OCI-LY7 (cell line): ENCODE data around the gene ANKFY1. TPM values are rescaled to one million over a fixed set of nuclear protein-coding genes. Genes with fewer than 3 reads are reported as not detected.

Experiments used
- BruUV-seq: library from RNA; stranded (reverse); fragments of 400-500 nt; replicated peaks from 2 replicates; lab custom pipeline; 2021; lab: Mats Ljungman, UMichigan
- CTCF ChIA-PET: fragments of 300-600 bp; sonication (Branson Sonifier 250); formaldehyde crosslinking; loops from one replicate; lab custom pipeline; 2022; ENCODE audit warnings: antibody characterized with exemption; ENCODE audit not compliant: unreplicated experiment; lab: Charles Lee
- POLR2A ChIA-PET: fragments of 300-600 bp; sonication (Branson Sonifier 250); formaldehyde crosslinking; loops from one replicate; lab custom pipeline; 2022; ENCODE audit warnings: antibody characterized with exemption; lab: Charles Lee
- DNase-seq: peaks from one replicate; pipeline ENCODE4 v3.0.0-alpha.2; 2015; ENCODE audit warnings: low spot score
- H2AFZ ChIP-seq: fragments of 200-600 bp; sonication (generic), shearing (Covaris generic); 2 replicates; pipeline ENCODE4 v1.6.1; 2014; ENCODE audit warnings: mild to moderate bottlenecking, antibody characterized with exemption, low read length, moderate library complexity
- H3K27ac ChIP-seq: fragments of 200-600 bp; sonication (generic); 2 replicates; pipeline ENCODE4 v1.5.1; 2014; ENCODE audit warnings: mixed run types, low read depth, mild to moderate bottlenecking, moderate library complexity, low read length, inconsistent platforms; ENCODE audit not compliant: poor library complexity, severe bottlenecking
- H3K36me3 ChIP-seq: fragments of 200-600 bp; sonication (generic); 2 replicates; pipeline ENCODE4 v1.6.1; 2014; ENCODE audit warnings: mild to moderate bottlenecking, antibody characterized with exemption, low read length, moderate library complexity, mixed read lengths; ENCODE audit not compliant: insufficient read depth
- H3K4me1 ChIP-seq: fragments of 200-600 bp; sonication (generic); 2 replicates; pipeline ENCODE4 v1.5.1; 2014; ENCODE audit warnings: mild to moderate bottlenecking, low read length; ENCODE audit not compliant: insufficient read depth, poor library complexity, severe bottlenecking
- H3K4me2 ChIP-seq: fragments of 200-600 bp; sonication (generic); 2 replicates; pipeline ENCODE4 v1.6.1; 2014; ENCODE audit warnings: mild to moderate bottlenecking, low read length
- H3K4me3 ChIP-seq: fragments of 200-600 bp; sonication (generic); 2 replicates; pipeline ENCODE4 v1.5.1; 2014; ENCODE audit warnings: mild to moderate bottlenecking, low read depth, low read length; ENCODE audit not compliant: poor library complexity, severe bottlenecking
- H3K79me2 ChIP-seq: fragments of 200-600 bp; sonication (generic); 2 replicates; pipeline ENCODE4 v1.6.1; 2016; ENCODE audit warnings: low read depth, mild to moderate bottlenecking, low read length, moderate library complexity, mixed read lengths; ENCODE audit not compliant: insufficient read depth
- H3K9me2 ChIP-seq: fragments of 200-600 bp; sonication (generic); 2 replicates; pipeline ENCODE4 v1.6.1; 2016; ENCODE audit warnings: mild to moderate bottlenecking, low read length, mixed read lengths; ENCODE audit not compliant: insufficient read depth
- H3K9me3 ChIP-seq: fragments of 200-600 bp; sonication (generic); 2 replicates; pipeline ENCODE4 v1.6.1; 2014; ENCODE audit warnings: mild to moderate bottlenecking, mixed run types, low read length, mixed read lengths
- H4K20me1 ChIP-seq: fragments of 200-600 bp; sonication (generic); 2 replicates; pipeline ENCODE4 v1.6.1; 2014; ENCODE audit warnings: mild to moderate bottlenecking, antibody characterized with exemption, low read length, moderate library complexity, mixed read lengths; ENCODE audit not compliant: insufficient read depth
- CTCF ChIP-seq: fragments of 200-600 bp; sonication (generic); conservative IDR thresholded peaks from 2 replicates; pipeline ENCODE4 v1.5.1; 2014; ENCODE audit warnings: mild to moderate bottlenecking, antibody characterized with exemption, low read length, moderate library complexity, mixed read lengths
- EZH2phosphoT487 ChIP-seq: fragments of 200-600 bp; sonication (generic); IDR thresholded peaks from 2 replicates; pipeline ENCODE4 v1.6.1; 2018; ENCODE audit warnings: low read depth, borderline replicate concordance, mild to moderate bottlenecking, mixed run types, antibody characterized with exemption, low read length, moderate library complexity, mixed read lengths
- intact Hi-C: fragments of 100-400 bp; cut with micrococcal nuclease; formaldehyde crosslinking; loops from one replicate; pipeline ENCODE4 v1.10.0; 2022; ENCODE audit not compliant: unreplicated experiment
- total RNA-seq, 2 experiments: library from RNA; depleted of rRNA in 1 of 2; stranded (reverse); fragments of >200 nt in 1 of 2; shearing (Covaris generic) in 1 of 2; gene quantifications; 2 replicates each; pipeline ENCODE4 v1.2.3, GENCODE V29; 2014 to 2022

ANKFY1 gene
- total RNA-seq, 2 experiments from 2014 or later, result 25.9 to 56.7 TPM

- Histone ChIP-seq H3K4me2 (no peak overlapping the region), H3K36me3 (peaks cover 95% of the 10 kb centered on the region), H3K4me1 (no peaks in the 10 kb centered on the region), H4K20me1 (no peaks in the 10 kb centered on the region), H3K79me2 (peaks cover 8% of the 10 kb centered on the region; the same call in 1 of the 2 replicates), H3K9me3 (no peaks in the 10 kb centered on the region), H3K9me2 (no peaks in the 10 kb centered on the region), H3K27ac (no peak overlapping the region), H2AFZ (no peak overlapping the region), H3K4me3 (no peak overlapping the region)
- intact Hi-C loops, result no loop called here
- no TSS peak for BruUV-seq
- ChIA-PET CTCF (no interaction called here), POLR2A (interaction anchor here (0.6 to 1.4 kb wide), 3 partner anchors 15 to 37 kb away, joined by 3 to 5 read pairs (median 3); no protein-coding TSS in a partner anchor)
- TF ChIP-seq EZH2phosphoT487 (no peak), CTCF (no peak)
- DNase-seq, result no peak
Observed at GRCh38 chr17:4233668-4234258, 30.0 kb downstream of the ANKFY1 start.

DNA sequence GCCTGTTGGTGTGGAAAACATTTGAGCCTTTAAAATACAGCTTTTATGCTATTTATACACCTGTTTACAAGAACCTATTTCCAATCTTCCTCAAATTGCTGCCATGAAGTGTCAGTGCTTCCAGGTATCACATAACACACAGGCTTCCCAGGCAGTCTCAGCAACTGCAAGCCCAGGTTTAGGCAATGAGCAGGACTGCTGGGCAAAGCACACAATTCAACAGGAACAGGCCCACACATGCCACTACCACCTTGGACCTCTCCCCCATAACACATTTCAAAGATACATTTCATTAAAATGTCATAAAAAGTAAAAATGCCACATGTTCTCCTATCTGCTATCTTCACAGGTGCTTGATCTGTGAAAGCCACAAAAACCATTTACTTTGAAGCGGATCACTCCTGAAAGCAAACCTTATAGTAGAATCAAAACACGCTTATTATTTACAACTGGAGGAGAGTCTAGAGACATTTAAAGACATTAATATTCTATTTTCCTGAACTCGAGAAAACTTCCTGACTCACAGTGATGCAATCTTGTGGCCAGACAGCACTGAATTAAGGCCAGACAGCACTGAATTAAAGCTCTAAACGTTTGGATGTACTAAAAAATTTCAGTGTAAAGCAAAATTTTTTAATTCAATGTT is 31.5 kb downstream of the ANKFY1 start:
- no peaks in the 10 kb centered on the region for H4K20me1 ChIP-seq
- CTCF ChIA-PET, result no interaction called here

More for the DNA sequence above, 31.5 kb downstream of the ANKFY1 start:
- H3K9me3 ChIP-seq, result no peaks in the 10 kb centered on the region
- POLR2A ChIA-PET, result interaction anchor here (0.6 to 1.4 kb wide), 4 partner anchors 19 to 421 kb away, joined by 4 to 6 read pairs (median 4); no protein-coding TSS in a partner anchor
- BruUV-seq, result no TSS peak
- no peak overlapping the region for H3K4me3 ChIP-seq
- TF ChIP-seq CTCF, result no peak
- TF ChIP-seq EZH2phosphoT487, result no peak
- no peak for DNase-seq
- H3K4me1 ChIP-seq, result no peaks in the 10 kb centered on the region
- H3K27ac ChIP-seq, result no peak overlapping the region
- H3K4me2 ChIP-seq, result no peak overlapping the region
- no peak overlapping the region for H2AFZ ChIP-seq
- peaks cover 2% of the 10 kb centered on the region; the same call in 1 of the 2 replicates for H3K79me2 ChIP-seq
- peaks cover 84% of the 10 kb centered on the region for H3K36me3 ChIP-seq
- intact Hi-C loops, result no loop called here
- H3K9me2 ChIP-seq, result no peaks in the 10 kb centered on the region
